RWPE2 (cell line): ENCODE measurements around the gene KIF21B.

Source experiments
- ATAC-seq: fragments of 200-7000 bp; cut with Tn5 transposase; 3 replicates; pipeline ENCODE4 v1.9.1; 2021; ENCODE audit warnings: low read depth
- DNase-seq: peaks from one replicate; pipeline ENCODE4 v3.0.0-alpha.2; 2020; ENCODE audit warnings: low spot score
- H3K27ac ChIP-seq: fragments of 450-650 bp; 2 replicates; pipeline ENCODE4 v1.5.1; 2017; ENCODE audit warnings: mild to moderate bottlenecking; ENCODE audit not compliant: poor library complexity, severe bottlenecking
- H3K27me3 ChIP-seq: fragments of 250-450 bp; sonication (Bioruptor Pico); 2 replicates; pipeline ENCODE4 v1.5.1; 2021; ENCODE audit warnings: mild to moderate bottlenecking, moderate library complexity; ENCODE audit not compliant: insufficient read depth, poor library complexity, severe bottlenecking
- H3K36me3 ChIP-seq: fragments of 250-450 bp; sonication (Bioruptor Pico); 2 replicates; pipeline ENCODE4 v1.5.1; 2020; ENCODE audit warnings: low read depth, mild to moderate bottlenecking, moderate library complexity
- H3K4me1 ChIP-seq: fragments of 250-450 bp; sonication (Bioruptor Pico); 2 replicates; pipeline ENCODE4 v1.5.1; 2021; ENCODE audit warnings: mild to moderate bottlenecking, moderate library complexity; ENCODE audit not compliant: insufficient read depth, poor library complexity, severe bottlenecking
- H3K4me3 ChIP-seq: fragments of 250-450 bp; sonication (Bioruptor Pico); 2 replicates; pipeline ENCODE4 v1.5.1; 2021; ENCODE audit warnings: mild to moderate bottlenecking, moderate library complexity; ENCODE audit not compliant: severe bottlenecking
- H3K9me3 ChIP-seq: fragments of 250-450 bp; sonication (Bioruptor Pico); 2 replicates; pipeline ENCODE4 v1.5.1; 2021; ENCODE audit warnings: mild to moderate bottlenecking, moderate library complexity; ENCODE audit not compliant: severe bottlenecking
- CTCF ChIP-seq: fragments of 450-650 bp; IDR thresholded peaks from one replicate; pipeline ENCODE4 v1.5.1; 2017; ENCODE audit warnings: mild to moderate bottlenecking, moderate library complexity; ENCODE audit not compliant: poor library complexity, severe bottlenecking

Gene KIF21B

GRCh38 chr1:200985481-200985880 is 38.0 kb downstream of the KIF21B start:
- Histone ChIP-seq H3K4me1 (no peaks in the 10 kb centered on the region), H3K36me3 (no peaks in the 10 kb centered on the region), H3K27ac (no peak overlapping the region), H3K9me3 (no peaks in the 10 kb centered on the region), H3K27me3 (no peaks in the 10 kb centered on the region), H3K4me3 (no peak overlapping the region)
- TF ChIP-seq CTCF, result no peak
- DNase-seq (no peak), ATAC-seq (no peak)

- no peak for ATAC-seq
- DNase-seq, result no peak
- H3K4me3 ChIP-seq, result no peak overlapping the region
- H3K27ac ChIP-seq, result no peak overlapping the region
- no peak for TF ChIP-seq CTCF
- no peaks in the 10 kb centered on the region for H3K4me1 ChIP-seq
- no peaks in the 10 kb centered on the region for H3K36me3 ChIP-seq
- no peaks in the 10 kb centered on the region for H3K9me3 ChIP-seq
- H3K27me3 ChIP-seq, result no peaks in the 10 kb centered on the region
These were observed 40.4 kb downstream of the KIF21B start for GRCh38 chr1:200983035-200983561.

DNA sequence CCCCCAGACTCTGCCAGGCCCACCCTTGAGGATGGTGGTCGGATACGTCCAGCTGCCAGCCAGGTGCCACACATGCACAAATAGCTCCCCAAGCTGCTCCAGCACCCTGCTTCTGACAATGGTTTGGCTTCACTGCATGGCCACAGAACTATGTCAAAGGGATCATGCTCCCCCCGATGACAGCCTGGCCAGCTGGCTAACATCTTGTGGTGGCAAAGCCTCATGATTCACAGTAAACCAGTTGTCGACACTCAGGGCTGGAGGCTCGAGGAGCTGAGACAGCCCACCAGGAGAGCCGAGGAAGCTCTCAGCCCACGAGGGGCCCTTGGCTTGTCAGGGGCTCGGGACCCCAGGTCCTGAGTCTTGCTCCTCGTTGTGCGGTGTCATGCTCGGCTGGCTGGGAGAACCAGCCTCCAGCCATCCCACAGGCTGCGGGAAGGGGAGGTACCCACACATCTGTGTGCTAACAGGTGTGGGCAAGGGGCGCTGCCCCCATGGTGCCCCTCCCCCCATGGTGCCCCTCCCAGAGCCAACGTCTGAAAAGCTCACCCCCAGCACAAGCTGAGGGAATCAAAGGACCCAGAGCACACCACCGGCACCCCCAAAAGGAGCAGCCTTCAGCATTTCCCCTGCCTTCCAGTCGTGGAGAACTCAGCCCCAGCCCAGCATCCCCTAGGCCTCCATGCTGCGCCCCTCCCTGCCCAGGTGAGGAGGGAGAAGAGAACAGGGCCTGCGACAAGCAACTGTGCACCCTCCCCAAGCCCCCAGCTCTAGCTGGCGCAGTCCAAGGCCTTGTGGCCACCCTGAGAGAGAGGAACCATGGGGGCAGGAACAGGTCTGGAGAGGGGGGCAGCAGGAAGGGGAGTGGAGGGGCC is 41.2 kb downstream of the KIF21B start:
- Histone ChIP-seq H3K4me1 (no peaks in the 10 kb centered on the region), H3K4me3 (no peak overlapping the region), H3K27me3 (no peaks in the 10 kb centered on the region), H3K36me3 (no peaks in the 10 kb centered on the region), H3K9me3 (no peaks in the 10 kb centered on the region), H3K27ac (no peak overlapping the region)
- ATAC-seq (no peak), DNase-seq (no peak)
- TF ChIP-seq CTCF, result no peak

DNA sequence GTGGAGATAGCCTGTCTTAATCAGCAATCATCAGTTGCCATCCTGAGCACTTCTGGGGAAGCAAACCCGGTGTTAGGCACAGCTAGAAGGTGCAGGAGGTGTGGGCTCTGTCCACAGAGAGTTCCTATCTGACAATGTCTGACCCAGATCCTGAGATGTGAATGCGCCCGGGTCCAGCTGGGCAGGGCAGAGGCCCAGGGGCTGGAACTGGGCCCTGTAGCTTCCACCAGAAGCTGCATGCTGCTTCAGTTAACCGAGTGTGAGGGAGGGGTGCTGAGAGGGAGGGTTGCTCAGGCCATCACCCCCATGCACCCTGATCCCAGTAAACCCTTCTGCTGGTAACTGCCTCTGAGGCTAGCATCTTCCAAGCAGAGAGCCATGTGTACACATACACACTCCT is 42.2 kb downstream of the KIF21B start:
- Histone ChIP-seq H3K27me3 (no peaks in the 10 kb centered on the region), H3K9me3 (no peaks in the 10 kb centered on the region), H3K4me1 (no peaks in the 10 kb centered on the region), H3K27ac (no peak overlapping the region), H3K4me3 (no peak overlapping the region), H3K36me3 (no peaks in the 10 kb centered on the region)
- ATAC-seq, result no peak
- no peak for DNase-seq
- TF ChIP-seq CTCF, result no peak

DNA sequence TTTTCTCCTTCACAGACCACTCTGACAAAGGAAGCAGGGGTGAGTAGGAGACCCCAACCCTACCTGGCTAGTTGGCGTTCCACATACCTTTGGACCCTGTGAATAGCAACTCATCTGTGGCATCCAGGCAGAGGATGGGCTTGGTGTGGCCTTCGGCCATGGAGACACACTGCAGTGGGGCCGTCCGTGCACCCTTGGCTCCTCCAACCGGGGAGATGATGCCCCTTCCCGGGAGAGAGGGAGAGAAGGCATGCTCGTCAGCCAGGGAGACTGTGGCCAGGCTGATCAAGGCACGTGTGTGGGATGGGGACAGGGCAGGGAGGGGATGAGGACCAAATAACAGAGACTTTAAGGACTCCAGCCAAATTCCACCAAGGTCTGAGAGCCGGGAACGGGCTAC is 42.6 kb downstream of the KIF21B start:
- Histone ChIP-seq H3K27me3 (no peaks in the 10 kb centered on the region), H3K9me3 (no peaks in the 10 kb centered on the region), H3K27ac (no peak overlapping the region), H3K36me3 (no peaks in the 10 kb centered on the region), H3K4me3 (no peak overlapping the region), H3K4me1 (no peaks in the 10 kb centered on the region)
- DNase-seq, result no peak
- TF ChIP-seq CTCF, result no peak
- no peak for ATAC-seq
